ENCODE results near the gene NEDD4L.

DNA sequence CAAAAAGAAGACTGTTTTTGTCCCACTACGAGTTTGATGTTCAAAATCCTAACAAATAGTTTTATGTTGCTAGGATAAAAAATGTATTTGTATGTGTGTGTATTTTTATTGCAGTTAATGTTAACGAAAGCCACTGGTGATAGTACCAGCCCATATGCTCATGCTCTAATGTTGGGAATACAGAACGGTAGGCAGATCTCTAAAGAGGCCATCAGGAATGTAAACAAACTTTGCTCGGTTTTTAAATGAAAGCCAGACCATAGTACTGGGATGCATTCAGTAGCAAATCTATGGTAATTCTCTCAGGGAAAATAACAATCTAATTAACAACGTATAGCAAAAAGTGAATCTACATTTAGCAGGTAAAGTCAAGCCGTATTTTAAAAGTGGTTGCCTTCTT, 208.1 kb downstream of the NEDD4L start:
- TF ChIP-seq, protein P1, sequence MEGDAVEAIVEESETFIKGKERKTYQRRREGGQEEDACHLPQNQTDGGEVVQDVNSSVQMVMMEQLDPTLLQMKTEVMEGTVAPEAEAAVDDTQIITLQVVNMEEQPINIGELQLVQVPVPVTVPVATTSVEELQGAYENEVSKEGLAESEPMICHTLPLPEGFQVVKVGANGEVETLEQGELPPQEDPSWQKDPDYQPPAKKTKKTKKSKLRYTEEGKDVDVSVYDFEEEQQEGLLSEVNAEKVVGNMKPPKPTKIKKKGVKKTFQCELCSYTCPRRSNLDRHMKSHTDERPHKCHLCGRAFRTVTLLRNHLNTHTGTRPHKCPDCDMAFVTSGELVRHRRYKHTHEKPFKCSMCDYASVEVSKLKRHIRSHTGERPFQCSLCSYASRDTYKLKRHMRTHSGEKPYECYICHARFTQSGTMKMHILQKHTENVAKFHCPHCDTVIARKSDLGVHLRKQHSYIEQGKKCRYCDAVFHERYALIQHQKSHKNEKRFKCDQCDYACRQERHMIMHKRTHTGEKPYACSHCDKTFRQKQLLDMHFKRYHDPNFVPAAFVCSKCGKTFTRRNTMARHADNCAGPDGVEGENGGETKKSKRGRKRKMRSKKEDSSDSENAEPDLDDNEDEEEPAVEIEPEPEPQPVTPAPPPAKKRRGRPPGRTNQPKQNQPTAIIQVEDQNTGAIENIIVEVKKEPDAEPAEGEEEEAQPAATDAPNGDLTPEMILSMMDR (IDR thresholded peaks at IDR 0.05; ENCODE audit: low read depth, low read length), result no peak
- TF ChIP-seq, protein P2, sequence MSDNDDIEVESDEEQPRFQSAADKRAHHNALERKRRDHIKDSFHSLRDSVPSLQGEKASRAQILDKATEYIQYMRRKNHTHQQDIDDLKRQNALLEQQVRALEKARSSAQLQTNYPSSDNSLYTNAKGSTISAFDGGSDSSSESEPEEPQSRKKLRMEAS (IDR thresholded peaks at IDR 0.05; ENCODE audit: low read depth, low read length), result no peak
